ENCODE data around the gene PELO. TPM values are rescaled to one million over a fixed set of nuclear protein-coding genes. Genes with fewer than 3 reads are reported as not detected.
A peak's percentile ranks its signal among the peaks of the same experiment; 100 is the strongest.

The PELO gene
- total RNA-seq, 3 donors from 2014 or later: 11.7 to 16.7 (median 12.1) TPM

DNA sequence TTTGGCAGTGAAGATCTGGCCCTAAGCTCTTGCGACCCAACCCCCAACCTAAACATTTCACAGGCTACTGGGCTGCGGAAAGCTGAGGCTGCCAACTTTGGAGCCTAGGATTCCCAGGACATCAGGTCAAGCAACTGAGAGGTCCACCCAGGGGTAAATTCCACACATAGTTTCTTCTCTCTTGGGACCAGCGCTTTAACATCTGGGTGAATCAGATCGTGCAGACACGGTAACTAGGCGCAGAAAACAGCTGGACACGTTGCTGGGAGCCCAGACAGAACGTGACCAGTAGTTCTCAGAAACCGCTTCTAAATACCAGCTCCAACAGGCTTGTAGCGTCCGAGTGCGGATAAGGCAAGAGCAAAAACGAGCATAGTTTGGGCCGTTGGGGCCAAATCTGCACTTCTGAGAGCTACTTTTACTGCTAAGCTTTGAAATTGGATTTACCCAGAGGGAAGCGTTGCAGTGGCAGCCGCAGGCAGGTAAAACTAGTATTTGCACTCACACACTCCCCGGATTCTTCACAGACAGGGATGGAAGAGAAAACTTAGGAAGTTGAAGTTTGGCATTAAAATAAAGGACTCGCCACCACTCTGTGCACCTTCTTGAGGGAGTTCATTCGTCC lies 11.8 kb downstream of the PELO start:
- intact Hi-C loops (cut with DNase I; ENCODE audit: low total_unique reads): no loop called here
- no peaks in the 10 kb centered on the region for H3K9me3 ChIP-seq

GRCh38 chr5:52799983-52800393 lies 12.3 kb downstream of the PELO start:
- Histone ChIP-seq H3K9me3 (no peaks in the 10 kb centered on the region), H3K27ac (peak overlapping the region; percentile 83 to 91), H3K27me3 (no peaks in the 10 kb centered on the region), H3K4me1 (peaks cover 0 to 6% of the 10 kb centered on the region in 2 donors), H3K36me3 (no peaks in the 10 kb centered on the region), H3K4me3 (peak overlapping the region; percentile 56 to 79 (median 71))
- TF ChIP-seq CTCF (IDR thresholded peaks at IDR 0.05) (no peak), POLR2A (IDR thresholded peaks at IDR 0.05) (peak; percentile 65), POLR2AphosphoS5 (IDR thresholded peaks at IDR 0.05) (peak; percentile 61 to 83 (median 62))
- intact Hi-C loops (cut with DNase I; ENCODE audit: low total_unique reads): no loop called here
- peak; percentile 85 to 88 for DNase-seq (ENCODE audit: low spot score in 2 of 2)

More for the DNA sequence above, 11.8 kb downstream of the PELO start:
- peak in 1 of 2 donors; percentile 24 for DNase-seq (ENCODE audit: low spot score in 2 of 2)
- H3K4me1 ChIP-seq: peaks cover 0 to 6% of the 10 kb centered on the region in 2 donors
- peak overlapping the region; percentile 56 to 79 (median 71) for H3K4me3 ChIP-seq
- no peak for TF ChIP-seq POLR2A (IDR thresholded peaks at IDR 0.05)
- peak in 1 of 3 donors; percentile 18 for TF ChIP-seq POLR2AphosphoS5 (IDR thresholded peaks at IDR 0.05)
- no peaks in the 10 kb centered on the region for H3K27me3 ChIP-seq
- peak overlapping the region; percentile 83 to 91 for H3K27ac ChIP-seq
- no peaks in the 10 kb centered on the region for H3K36me3 ChIP-seq

GRCh38 chr5:52800394-52801213 lies 12.9 kb downstream of the PELO start:
- Histone ChIP-seq H3K9me3 (no peaks in the 10 kb centered on the region), H3K27me3 (no peaks in the 10 kb centered on the region), H3K4me3 (peak overlapping the region; percentile 56 to 79 (median 71)), H3K4me1 (peaks cover 0 to 6% of the 10 kb centered on the region in 2 donors), H3K27ac (peak overlapping the region; percentile 83 to 91), H3K36me3 (no peaks in the 10 kb centered on the region)
- DNase-seq (ENCODE audit: low spot score in 2 of 2): peak; percentile 51 to 57
- no peak for TF ChIP-seq POLR2A (IDR thresholded peaks at IDR 0.05)
- TF ChIP-seq POLR2AphosphoS5 (IDR thresholded peaks at IDR 0.05): peak in 2 of 3 donors; percentile 13 to 49
- peak in 2 of 3 donors; percentile 19 to 26 for TF ChIP-seq CTCF (IDR thresholded peaks at IDR 0.05)
- intact Hi-C loops (cut with DNase I; ENCODE audit: low total_unique reads): no loop called here

- intact Hi-C loops (cut with DNase I; ENCODE audit: low total_unique reads): no loop called here
- H3K4me3 ChIP-seq: peak overlapping the region; percentile 56 to 79 (median 71)
- no peaks in the 10 kb centered on the region for H3K36me3 ChIP-seq
- H3K27ac ChIP-seq: peak overlapping the region; percentile 83 to 91
- H3K9me3 ChIP-seq: no peaks in the 10 kb centered on the region
- TF ChIP-seq POLR2AphosphoS5 (IDR thresholded peaks at IDR 0.05): no peak
- no peak for TF ChIP-seq CTCF (IDR thresholded peaks at IDR 0.05)
- TF ChIP-seq POLR2A (IDR thresholded peaks at IDR 0.05): no peak
- no peaks in the 10 kb centered on the region for H3K27me3 ChIP-seq
- peaks cover 0 to 6% of the 10 kb centered on the region in 2 donors for H3K4me1 ChIP-seq
- no peak for DNase-seq (ENCODE audit: low spot score in 2 of 2)
Observed at GRCh38 chr5:52801329-52801728, 13.6 kb downstream of the PELO start.

- TF ChIP-seq POLR2AphosphoS5 (IDR thresholded peaks at IDR 0.05): no peak
- no peak for TF ChIP-seq POLR2A (IDR thresholded peaks at IDR 0.05)
- TF ChIP-seq CTCF (IDR thresholded peaks at IDR 0.05): no peak
- Histone ChIP-seq H3K27me3 (no peaks in the 10 kb centered on the region), H3K27ac (peak overlapping the region in 1 of 2 donors; percentile 41), H3K36me3 (no peaks in the 10 kb centered on the region), H3K9me3 (no peaks in the 10 kb centered on the region), H3K4me1 (peaks cover 0 to 6% of the 10 kb centered on the region in 2 donors), H3K4me3 (peak overlapping the region in 2 of 3 donors; percentile 11 to 79)
- DNase-seq (ENCODE audit: low spot score in 2 of 2): no peak
- intact Hi-C loops (cut with DNase I; ENCODE audit: low total_unique reads): no loop called here
Observed at GRCh38 chr5:52802272-52802973, 14.7 kb downstream of the PELO start.

Measured in breast epithelium (tissue), 4 donors.